ENCODE results near the gene GJC2.
A peak's percentile ranks its signal among the peaks of the same experiment; 100 is the strongest.

The GJC2 gene

GRCh38 chr1:228158151-228159007 lies 8.6 kb downstream of the GJC2 start:
- DNase-seq (ENCODE audit: low spot score) = no peak

- no peak for DNase-seq (ENCODE audit: low spot score)
Measured at GRCh38 chr1:228159008-228159665, 9.4 kb downstream of the GJC2 start.

GRCh38 chr1:228160201-228160761 lies 10.6 kb downstream of the GJC2 start:
- DNase-seq (ENCODE audit: low spot score) = no peak

- DNase-seq (ENCODE audit: low spot score) = no peak
Measured at GRCh38 chr1:228161362-228161761, 11.6 kb downstream of the GJC2 start.

- DNase-seq (ENCODE audit: low spot score) = no peak
Measured at GRCh38 chr1:228161866-228162265, 12.1 kb downstream of the GJC2 start.

- DNase-seq (ENCODE audit: low spot score) = no peak
Measured at GRCh38 chr1:228162286-228163006, 12.7 kb downstream of the GJC2 start.

- no peak for DNase-seq (ENCODE audit: low spot score)
Measured at GRCh38 chr1:228163007-228163753, 13.4 kb downstream of the GJC2 start.

GRCh38 chr1:228163776-228164519 lies 14.2 kb downstream of the GJC2 start:
- no peak for DNase-seq (ENCODE audit: low spot score)

- no peak for DNase-seq (ENCODE audit: low spot score)
Measured at GRCh38 chr1:228164561-228165371, 15.0 kb downstream of the GJC2 start.

- peak; percentile 99 for DNase-seq (ENCODE audit: low spot score)
Measured at GRCh38 chr1:228165372-228166169, 15.8 kb downstream of the GJC2 start, which contains the start of gene IBA57. TSS of gene IBA57 (plus strand) at chr1:228165804. CDS start at chr1:228165817, 13 bp downstream.

GRCh38 chr1:228166170-228166936 lies 16.6 kb downstream of the GJC2 start:
- peak; percentile 68 for DNase-seq (ENCODE audit: low spot score)

GRCh38 chr1:228168563-228169270 lies 19.0 kb downstream of the GJC2 start:
- DNase-seq (ENCODE audit: low spot score) = no peak

- DNase-seq (ENCODE audit: low spot score) = no peak
Measured at GRCh38 chr1:228169345-228169744, 19.6 kb downstream of the GJC2 start.

- DNase-seq (ENCODE audit: low spot score) = no peak
Measured at GRCh38 chr1:228170666-228171065, 20.9 kb downstream of the GJC2 start.

GRCh38 chr1:228171221-228171891 lies 21.6 kb downstream of the GJC2 start:
- DNase-seq (ENCODE audit: low spot score) = no peak

GRCh38 chr1:228172591-228173527 lies 23.1 kb downstream of the GJC2 start:
- no peak for DNase-seq (ENCODE audit: low spot score)

Data from putamen (tissue), 1 donor.